IPS DF 4.7 (cell line): ENCODE measurements around the gene MEGF11.

Experiments
- DNase-seq: peaks from one replicate; pipeline ENCODE4 v3.0.0-alpha.2; 2013; ENCODE audit warnings: low spot score; ENCODE audit errors: extremely low read depth

Gene MEGF11

DNA sequence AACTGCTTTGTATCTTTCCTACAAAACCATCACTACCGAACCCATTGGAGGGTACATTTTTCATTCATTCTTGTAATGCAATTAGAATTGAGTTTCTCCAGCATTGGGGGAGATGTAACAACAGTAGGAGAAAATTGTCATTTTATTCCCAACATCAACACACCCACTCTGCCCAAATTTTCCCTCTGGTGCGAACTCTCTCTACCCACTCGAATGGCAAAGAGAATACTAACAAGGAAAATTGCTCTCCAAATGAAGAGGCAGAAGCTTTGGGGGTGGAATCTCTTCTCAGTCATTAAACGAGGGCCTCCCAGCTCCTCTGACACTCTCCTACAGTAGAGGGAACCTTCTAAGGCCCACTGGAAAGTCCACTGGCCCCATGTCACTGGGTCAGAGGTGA, 135.7 kb downstream of the MEGF11 start:
- DNase-seq: no peak

DNA sequence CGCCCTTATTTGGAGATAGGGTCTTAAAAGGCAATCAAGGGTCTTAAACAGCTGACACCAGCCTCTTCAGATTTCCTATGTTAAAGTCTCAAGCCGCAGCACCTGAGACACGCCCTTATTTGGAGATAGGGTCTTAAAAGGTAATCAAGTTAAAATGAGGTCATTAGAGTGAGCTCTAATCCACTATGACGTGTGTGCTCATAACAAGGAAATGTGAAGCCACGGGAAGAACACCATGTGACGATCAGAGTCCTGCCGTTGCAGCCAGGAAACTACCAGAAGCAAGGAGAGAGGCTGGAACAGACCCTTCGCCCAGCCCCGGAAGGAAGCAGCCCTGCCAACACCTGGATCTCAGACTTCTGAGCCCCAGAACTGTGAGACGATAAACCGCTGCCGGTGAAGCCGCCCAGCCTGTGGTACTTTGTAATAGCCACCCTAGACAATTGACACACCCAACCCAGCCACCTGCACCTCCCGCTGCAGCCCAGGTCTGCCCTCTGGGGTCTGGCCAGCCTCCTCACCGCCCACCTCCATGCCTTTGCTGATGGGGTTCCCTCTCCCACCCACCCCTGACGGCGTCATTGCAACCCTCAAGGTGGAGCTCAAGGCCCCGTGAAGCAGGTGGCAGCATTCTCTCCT, 137.9 kb downstream of the MEGF11 start:
- DNase-seq: no peak

GRCh38 chr15:66114863-66115425, 138.6 kb downstream of the MEGF11 start:
- no peak for DNase-seq

DNA sequence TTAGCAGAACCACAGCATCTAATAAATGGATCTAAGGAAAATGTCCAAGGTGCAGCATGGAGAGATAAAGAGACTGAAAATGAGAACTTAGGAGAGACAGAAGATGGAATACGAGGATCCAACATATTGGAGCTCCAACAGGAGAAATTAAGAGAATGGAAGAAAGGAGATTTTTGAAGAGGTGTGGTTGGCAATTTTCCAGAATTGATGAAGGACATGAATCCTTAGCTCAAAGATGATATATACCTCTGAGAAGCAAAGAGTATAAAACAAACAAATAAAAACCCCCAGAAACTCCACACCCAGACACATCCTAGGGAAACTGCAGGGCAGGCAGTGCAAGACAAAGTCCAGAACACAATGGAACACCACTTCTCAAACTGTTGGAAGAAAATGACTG, 141.2 kb downstream of the MEGF11 start:
- DNase-seq: no peak

DNA sequence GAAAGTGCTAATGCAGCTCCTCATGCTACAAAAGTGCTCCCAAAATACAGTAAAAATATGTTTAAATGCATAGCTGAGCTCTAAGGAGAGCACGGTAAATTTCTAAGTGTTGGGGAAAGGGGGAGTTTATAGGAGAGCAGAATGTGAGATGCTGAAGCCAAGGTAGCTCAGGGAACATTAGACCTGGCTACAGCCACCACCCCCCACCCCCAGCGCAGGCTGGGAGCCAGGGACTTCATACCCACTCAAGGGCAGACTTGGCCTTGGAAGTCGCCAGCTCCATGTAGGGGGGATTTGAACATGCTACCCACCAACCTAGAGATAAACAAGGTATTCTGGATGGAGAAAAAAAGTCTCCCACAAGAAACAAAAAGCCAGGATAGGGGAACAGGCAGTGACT, 142.2 kb downstream of the MEGF11 start:
- no peak for DNase-seq

DNA sequence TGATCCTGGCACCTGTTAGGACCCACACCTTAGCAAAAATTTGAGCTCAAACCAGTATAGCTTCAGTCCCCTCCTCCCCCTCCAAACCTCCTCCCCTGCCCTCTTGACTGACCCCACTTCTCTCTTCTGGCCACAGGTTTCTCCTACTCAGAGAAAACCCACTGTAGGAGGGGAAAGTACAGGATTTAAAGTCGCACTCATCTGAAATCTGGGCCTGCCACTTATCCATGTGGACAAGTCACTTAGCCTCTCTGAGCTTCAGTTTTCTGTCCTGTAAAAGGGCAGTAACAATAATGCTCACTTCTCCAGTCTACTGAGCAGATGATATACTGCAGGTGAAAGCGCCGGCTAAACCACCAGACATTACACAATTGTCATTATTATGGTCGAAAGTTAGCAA, 142.7 kb downstream of the MEGF11 start:
- DNase-seq: no peak

DNA sequence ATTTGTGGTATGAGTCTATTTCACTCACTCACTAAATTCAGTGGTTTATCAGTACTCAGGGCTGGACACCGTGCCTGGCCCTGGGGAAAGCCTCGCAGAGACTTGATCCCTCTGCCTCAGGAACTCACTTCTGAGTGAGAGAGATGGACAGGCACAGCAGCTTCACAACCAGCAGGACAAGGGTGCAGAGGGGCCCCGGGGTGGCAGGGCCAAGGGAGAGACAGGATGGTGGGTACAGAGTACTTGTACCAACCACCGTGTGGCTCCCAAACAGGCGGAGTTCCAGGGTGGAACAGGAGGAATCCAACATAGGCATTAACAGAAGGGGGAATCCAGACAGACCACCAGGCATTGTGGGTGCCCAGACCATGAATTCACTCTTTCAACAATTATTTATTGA, 143.7 kb downstream of the MEGF11 start:
- DNase-seq: no peak

DNA sequence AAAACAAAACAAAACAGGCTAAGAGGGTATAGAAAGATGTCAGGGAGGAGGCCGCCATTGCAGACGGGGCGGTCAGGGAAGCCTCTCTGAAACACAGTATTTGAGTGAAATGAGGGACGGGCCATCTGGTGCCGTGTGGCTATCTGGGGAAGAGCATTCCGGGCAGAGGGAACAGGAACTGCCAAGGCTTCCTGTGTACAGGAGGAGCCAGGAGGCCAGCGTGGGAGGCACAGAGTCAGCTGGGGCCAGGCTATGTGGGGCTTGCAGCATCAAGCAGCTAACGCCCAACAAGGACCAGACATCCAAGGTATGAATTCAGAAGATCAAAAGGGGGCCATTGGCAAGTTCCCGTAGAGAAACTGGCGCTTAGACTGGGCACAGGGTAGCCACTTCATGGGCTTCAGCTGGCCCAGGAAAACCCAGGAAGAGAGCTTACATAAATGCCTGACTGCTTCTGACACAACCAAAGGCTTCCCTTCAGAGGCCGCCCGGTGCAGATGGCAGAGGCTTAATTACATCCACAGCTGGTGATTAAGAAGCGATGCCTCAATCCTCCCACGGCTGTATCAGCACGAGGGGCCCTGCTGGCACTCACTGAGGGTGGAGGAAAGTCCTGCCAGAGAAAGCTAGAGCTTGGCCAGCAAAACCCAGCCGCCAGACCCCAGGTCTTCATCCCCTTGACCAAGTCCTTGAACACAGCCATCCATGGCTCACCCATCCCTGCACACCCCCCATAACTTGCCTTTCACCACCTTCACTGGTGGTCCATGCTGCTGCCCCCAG, 144.9 kb downstream of the MEGF11 start:
- DNase-seq: no peak

- no peak for DNase-seq
These were observed 146.5 kb downstream of the MEGF11 start for GRCh38 chr15:66107070-66107469.

GRCh38 chr15:66105286-66106265, 148.0 kb downstream of the MEGF11 start:
- DNase-seq: no peak

DNA sequence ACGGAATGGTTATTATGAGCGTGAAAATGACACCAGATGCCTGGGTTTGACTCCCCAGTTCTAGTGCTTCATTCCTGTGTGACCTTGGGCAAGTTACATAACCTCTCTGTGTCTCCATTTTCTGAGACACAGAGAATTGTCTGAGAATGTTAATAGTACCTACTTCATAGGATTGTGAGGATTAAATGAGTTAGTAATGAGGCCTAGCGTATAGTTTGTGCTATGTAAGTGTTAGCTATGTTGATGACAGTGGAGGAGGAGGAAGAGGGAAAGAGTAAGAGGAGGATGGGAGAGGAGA, 150.3 kb downstream of the MEGF11 start:
- DNase-seq: no peak

- DNase-seq: no peak
These were observed 150.8 kb downstream of the MEGF11 start for GRCh38 chr15:66102563-66103292.

- no peak for DNase-seq
These were observed 151.7 kb downstream of the MEGF11 start for GRCh38 chr15:66101715-66102395.

GRCh38 chr15:66100761-66101160, 152.8 kb downstream of the MEGF11 start:
- DNase-seq: no peak

GRCh38 chr15:66099950-66100671, 153.4 kb downstream of the MEGF11 start:
- no peak for DNase-seq

GRCh38 chr15:66098022-66098363, 155.6 kb downstream of the MEGF11 start:
- no peak for DNase-seq

DNA sequence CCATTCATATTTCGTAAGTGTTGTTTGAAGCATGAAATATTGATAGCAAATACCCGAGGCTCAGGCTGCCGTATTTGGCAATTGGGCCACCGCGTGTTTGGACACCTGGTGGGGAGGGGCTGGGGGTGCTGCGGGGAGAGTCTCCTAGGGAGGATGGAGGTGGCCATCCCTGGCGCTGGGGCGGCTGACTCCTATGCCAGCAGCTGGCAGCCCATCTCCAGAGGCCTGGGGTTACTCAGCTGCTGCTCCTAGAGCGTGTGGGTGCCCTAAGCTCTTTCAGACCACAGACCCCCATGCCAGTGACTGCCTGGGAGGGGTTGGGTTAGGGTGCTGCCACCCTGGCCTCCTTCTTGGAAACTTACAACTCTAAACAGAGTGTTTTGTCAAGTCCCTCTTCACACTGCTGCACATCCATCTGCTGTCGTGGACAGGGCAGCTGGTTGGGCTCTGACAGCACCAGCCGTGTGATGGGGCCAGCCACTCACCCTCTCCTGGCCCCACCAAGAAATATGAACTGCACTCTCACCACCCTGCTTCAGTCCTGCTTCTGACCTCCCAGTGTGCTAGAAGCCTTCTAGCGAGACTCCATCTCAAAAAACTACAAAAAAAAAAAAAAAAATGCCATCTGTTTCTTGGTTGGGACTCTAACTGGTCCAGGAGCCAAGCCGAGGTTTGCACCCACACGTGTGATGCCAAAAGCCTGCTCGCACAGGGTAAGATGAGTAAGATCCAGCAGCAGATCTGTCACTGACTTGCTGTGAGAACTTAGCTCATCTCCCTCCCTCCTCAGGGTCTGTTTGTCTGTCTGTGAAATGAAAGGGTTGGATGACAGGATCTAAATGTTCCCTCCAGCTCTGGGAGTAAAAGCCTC, 156.2 kb downstream of the MEGF11 start:
- DNase-seq: no peak

GRCh38 chr15:66096688-66097058, 156.9 kb downstream of the MEGF11 start:
- DNase-seq: no peak
